Gastroesophageal sphincter (tissue), 3 donors: ENCODE results near the gene SEPHS1.

Experiments used
- CTCF ChIP-seq, 4 experiments: fragments of 200-600 bp in 2 of 4; fragments of 450-650 bp in 2 of 4; sonication (generic) in 1 of 4; IDR thresholded peaks; one replicate each; pipeline ENCODE4 v1.5.1; 2017 to 2019; ENCODE audit warnings: antibody characterized with exemption in 4 of 4, mild to moderate bottlenecking in 2 of 4, moderate library complexity in 2 of 4
- POLR2A ChIP-seq, 2 donors: fragments of 450-650 bp; IDR thresholded peaks; one replicate each; pipeline ENCODE4 v1.6.1; 2017; ENCODE audit warnings: antibody characterized with exemption in 2 of 2, mild to moderate bottlenecking in 2 of 2, moderate library complexity in 1 of 2

GRCh38 chr10:13352519-13352918 lies 4.4 kb upstream of the SEPHS1 start:
- TF ChIP-seq POLR2A (IDR thresholded peaks at IDR 0.05) (no peak), CTCF (IDR thresholded peaks at IDR 0.05) (no peak)
